Activated T-helper 1 cell treated with anti-CD3 and anti-CD28 coated beads, Interleukin-2, amount 50 U/mL, for 16 hours (primary cell): ENCODE results near the gene RABGAP1L.
"Not testable (repeated sequence)": the region's sequence is repeated elsewhere in the genome, so short reads cannot be mapped to it uniquely, and the experiment has no call there.

Experiments used
- DNase-seq, 2 donors: peaks; one replicate each; pipeline ENCODE4 v3.0.0-alpha.2; 2020; ENCODE audit warnings: low read depth in 1 of 2, low spot score in 1 of 2

Gene RABGAP1L

GRCh38 chr1:174848593-174849560, 689.6 kb downstream of the RABGAP1L start:
- not testable (repeated sequence) for DNase-seq

DNA sequence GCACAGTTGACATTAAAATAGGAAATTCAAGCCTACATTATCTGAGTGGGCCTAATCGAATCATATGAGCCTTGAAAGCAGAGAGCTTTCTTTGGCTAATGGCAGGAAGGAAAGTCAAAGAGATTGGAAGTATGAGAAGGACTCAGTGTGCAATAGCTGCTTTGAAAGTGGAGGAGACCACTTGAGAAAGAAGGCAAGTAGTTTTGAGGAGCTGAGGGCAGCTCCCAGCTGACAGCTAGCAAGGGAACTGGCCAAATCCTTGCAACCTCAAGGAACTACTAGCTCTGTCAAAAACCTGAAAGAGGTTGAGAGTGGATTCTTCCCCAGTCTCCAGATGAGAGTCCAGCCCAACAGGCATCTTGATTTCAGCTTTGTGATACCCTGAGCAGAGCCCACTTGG, 691.4 kb downstream of the RABGAP1L start:
- DNase-seq, result no peak

DNA sequence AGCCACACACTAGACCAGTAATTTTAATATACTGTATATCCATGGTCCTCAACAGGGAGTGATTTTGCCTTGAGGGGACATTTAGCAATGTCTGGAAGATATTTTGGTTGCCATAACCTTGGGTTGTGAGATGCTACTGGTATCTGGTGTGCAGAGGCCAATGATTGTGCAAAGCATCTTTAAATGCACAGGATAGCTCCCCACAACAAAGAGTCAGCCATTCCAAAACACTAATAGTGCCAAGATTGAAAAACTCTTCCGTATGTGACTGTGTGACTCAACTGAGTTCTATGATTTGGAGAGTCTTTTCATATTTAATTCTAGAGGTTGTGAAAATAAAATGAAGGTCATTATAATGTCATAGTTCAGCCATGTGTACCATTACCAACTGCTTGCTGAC, 699.0 kb downstream of the RABGAP1L start:
- no peak for DNase-seq

GRCh38 chr1:174870319-174870718, 711.0 kb downstream of the RABGAP1L start:
- no peak for DNase-seq

GRCh38 chr1:174871886-174872285, 712.6 kb downstream of the RABGAP1L start:
- no peak for DNase-seq

DNA sequence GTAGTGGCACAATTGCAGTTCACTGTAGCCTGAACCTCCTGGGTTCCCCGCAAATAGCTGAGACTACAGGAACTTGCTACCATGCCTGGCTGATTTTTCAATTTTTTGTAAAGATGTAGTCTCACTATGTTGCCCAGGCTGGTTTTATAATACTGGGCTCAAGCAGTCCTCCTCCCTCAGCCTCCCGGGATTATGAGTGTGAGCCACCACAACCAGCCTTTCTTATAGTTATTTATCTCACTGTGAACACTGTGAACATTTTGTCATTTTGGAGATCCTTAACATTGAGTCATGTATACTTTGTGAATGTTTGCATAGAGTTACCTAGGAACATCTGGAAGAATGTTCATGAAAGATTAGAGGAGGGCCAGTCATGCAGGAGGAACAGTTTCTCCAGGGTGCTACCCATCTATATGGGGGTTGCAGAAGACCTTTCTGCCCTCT, 713.3 kb downstream of the RABGAP1L start:
- DNase-seq, result no peak

- DNase-seq, result no peak
Measured at GRCh38 chr1:174874331-174875053, 715.2 kb downstream of the RABGAP1L start.

DNA sequence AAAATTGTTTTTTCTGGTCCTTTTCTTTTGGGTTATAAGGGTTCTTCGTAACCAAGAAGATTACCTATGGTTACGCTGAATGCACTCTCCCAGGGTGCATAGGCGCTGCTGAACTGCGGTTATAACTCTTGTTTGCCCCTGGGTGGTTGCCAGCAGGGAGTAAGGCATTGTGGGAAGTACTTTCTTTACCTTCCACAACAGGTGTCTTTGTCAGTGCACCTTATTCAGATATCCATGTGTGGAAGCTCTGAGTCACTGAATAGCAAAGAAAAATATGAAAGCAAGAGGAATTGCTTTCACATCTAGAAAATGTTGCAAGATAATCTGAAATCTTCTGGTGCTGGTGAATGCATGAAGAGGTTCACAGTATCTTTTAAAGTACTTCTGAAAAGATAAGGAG, 716.0 kb downstream of the RABGAP1L start:
- DNase-seq, result no peak

GRCh38 chr1:174877208-174877673, 717.9 kb downstream of the RABGAP1L start:
- no peak for DNase-seq

- no peak for DNase-seq
Measured at GRCh38 chr1:174880171-174880570, 720.9 kb downstream of the RABGAP1L start.

- no peak for DNase-seq
Measured at GRCh38 chr1:174883409-174883808, 724.1 kb downstream of the RABGAP1L start.

- no peak for DNase-seq
Measured at GRCh38 chr1:174884038-174884437, 724.7 kb downstream of the RABGAP1L start.

DNA sequence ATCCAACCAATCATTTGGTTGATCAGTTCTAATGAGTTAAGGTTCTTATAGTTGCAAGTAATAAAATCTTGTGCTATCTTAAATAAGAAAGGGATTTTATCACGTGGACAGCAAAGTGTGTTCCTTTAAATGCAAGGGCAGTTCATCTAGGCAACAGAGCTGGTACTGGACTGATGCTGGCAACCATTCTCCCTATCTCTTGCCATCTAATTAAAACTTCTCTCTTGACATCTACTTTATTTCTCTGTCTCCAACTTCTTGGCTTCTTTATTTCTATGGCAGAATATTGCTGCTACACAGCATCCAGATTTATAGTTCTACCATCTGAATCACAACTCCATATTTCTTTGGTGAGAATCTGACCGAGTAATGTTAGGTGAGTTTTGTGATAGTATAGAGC, 725.2 kb downstream of the RABGAP1L start:
- no peak for DNase-seq

- no peak for DNase-seq
Measured at GRCh38 chr1:174890024-174890423, 730.7 kb downstream of the RABGAP1L start.

DNA sequence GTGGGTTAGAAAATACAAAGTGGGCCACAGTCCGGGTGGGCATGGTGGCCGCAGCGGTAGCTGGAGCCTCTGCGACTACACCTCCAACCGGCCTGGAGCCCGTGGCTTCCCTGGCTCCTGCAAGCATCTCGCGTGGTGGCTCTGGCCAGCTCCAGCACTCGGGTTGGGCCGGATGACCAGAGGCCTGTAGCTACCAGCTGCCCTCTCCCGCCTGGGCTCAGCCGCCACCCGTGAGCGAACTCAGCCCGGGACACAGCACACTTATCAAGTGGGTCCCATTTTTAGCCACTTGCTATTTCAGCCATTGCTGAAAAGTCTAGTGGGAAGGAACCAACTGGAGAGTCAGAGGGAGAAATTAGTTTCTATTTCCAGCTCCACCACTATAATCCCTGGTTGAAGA, 732.7 kb downstream of the RABGAP1L start:
- DNase-seq, result no peak

DNA sequence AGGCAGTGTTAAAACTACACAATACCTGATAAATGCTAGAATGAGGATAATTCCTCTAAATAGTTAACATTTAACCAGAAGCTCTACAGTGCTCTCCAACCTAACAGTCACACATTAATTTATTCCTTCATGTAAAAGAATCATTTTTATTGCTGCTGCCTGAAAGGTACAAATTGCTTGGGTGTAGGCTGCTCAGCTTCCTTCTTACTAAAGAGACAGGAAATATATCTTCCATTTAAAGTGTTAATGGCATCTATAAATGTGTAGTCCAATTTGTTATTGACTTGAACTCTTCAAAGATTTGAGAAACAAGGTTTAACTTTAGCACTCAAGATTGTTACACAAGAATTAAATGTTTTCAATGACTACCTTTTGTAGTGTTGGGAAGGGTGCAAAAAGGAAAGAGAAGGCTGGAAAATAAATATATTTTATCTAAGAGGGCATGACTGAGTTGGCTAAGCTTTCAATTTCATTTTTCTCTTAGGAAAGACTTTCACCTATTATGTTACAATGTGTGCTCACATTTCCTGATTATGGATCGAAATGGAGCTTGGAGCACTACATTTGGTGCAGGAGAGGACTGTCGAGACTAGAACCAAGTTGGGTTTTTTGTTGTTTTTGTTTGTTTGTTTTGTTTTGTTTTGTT, 734.9 kb downstream of the RABGAP1L start:
- DNase-seq, result no peak

DNA sequence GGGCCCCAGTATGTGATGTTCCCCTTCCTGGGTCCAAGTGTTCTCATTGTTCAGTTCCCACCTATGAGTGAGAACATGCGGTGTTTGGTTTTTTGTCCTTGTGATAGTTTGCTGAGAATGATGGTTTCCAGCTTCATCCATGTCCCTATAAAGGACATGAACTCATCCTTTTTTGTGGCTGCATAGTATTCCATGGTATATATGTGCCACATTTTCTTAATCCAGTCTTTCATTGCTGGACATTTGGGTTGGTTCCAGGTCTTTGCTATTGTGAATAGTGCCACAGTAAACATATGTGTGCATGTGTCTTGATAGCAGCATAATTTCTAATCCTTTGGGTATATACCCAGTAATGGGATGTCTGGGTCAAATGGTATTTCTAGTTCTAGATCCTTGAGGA, 736.3 kb downstream of the RABGAP1L start:
- DNase-seq, result not testable (repeated sequence)

DNA sequence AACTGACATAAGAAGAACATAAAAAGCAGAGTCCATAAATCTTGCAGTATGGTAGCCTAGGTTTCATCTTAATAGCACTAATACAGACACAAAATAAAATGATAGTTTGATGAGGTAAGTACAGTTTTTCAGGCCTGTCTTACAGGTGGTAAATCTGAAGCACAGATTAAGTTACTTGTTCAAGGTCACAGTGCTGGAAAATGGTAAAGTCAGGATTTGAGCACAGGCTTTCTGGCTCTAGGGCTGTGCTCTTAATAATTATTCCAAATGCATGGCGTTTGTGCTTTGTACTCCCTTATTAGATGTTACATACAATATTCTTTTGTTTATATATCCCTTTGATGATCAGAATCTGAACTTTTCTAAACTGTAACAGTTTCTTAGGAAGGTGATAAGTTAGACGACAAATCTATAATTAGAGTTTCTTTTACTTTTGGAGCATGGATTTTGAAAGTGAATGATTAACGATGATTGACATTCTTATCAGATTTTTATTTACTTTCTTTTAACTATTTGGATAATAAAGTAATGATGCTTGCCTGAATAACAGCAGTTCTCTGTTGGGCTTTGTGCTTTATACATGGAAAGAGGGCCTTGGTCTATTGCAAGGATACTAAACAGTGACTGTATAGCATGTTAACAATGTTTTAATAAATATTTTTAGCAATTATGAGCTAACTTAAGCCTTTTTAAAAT, 738.9 kb downstream of the RABGAP1L start:
- DNase-seq, result no peak

DNA sequence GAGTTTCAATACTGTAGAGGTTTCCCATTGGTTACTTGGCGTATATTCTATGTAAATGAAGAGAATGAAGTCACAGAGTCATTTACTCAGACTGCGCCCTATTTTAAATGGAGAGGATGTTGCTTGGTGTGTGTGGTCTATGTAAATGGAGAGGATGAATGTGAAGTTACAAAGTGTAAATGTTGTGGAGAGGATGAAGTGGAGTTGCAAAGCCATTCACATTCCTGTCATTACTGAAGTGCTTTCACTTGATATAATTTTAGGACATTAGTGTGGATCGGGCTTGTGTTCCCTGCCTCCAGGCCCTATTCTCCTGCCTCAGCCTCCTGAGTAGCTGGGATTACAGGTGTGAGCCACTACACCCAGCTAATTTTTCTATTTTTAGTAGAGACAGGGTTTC, 741.0 kb downstream of the RABGAP1L start:
- DNase-seq, result no peak

GRCh38 chr1:174902531-174903099, 743.3 kb downstream of the RABGAP1L start:
- no peak for DNase-seq

DNA sequence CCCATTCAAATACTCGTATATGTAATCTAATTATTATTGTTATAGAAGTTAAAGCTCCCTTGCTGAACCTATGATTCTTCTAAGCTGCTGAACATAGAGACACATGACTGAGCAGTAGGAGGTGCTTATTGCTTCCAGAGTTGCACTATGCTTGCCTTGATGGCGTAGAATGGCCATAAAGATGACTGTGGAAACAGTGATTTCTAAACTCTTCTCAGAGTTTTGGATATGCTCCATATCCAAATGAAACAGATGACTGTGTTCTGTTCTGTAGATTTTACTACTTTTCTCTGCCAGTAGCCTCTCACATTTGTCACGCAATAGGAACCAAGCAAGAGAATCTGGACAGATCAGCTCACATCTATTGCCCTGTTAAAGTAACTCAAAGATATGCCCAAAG, 752.3 kb downstream of the RABGAP1L start:
- no peak for DNase-seq
